Osteoblast (primary cell): ENCODE data around the gene IMPACT. TPM values are rescaled to one million over a fixed set of nuclear protein-coding genes. Genes with fewer than 3 reads are reported as not detected.

ENCODE experiments used
- DNase-seq: peaks from one replicate; pipeline ENCODE4 v3.0.0; 2011; ENCODE audit warnings: low spot score, mixed read lengths; ENCODE audit not compliant: insufficient read length; ENCODE audit errors: missing footprints
- H2AFZ ChIP-seq: 2 replicates; pipeline ENCODE4 v1.6.0; 2011; ENCODE audit warnings: mild to moderate bottlenecking, low read length
- H3K27ac ChIP-seq: 2 replicates; pipeline ENCODE4 v1.5.1; 2011; ENCODE audit warnings: mild to moderate bottlenecking, low read depth, low read length, moderate library complexity
- H3K27me3 ChIP-seq: 2 replicates; pipeline ENCODE4 v1.6.0; 2012; ENCODE audit warnings: mild to moderate bottlenecking, control low read depth, inconsistent platforms, low read length, moderate library complexity; ENCODE audit not compliant: insufficient read depth
- H3K36me3 ChIP-seq: 2 replicates; pipeline ENCODE4 v1.5.1; 2011; ENCODE audit warnings: mild to moderate bottlenecking, low read length, control low read depth, moderate library complexity; ENCODE audit not compliant: insufficient read depth
- H3K4me1 ChIP-seq: 2 replicates; pipeline ENCODE4 v1.5.1; 2011; ENCODE audit warnings: mild to moderate bottlenecking, low read length, control low read depth, moderate library complexity; ENCODE audit not compliant: insufficient read depth
- H3K4me2 ChIP-seq: 2 replicates; pipeline ENCODE4 v1.6.0; 2011; ENCODE audit warnings: mild to moderate bottlenecking, low read length; ENCODE audit not compliant: insufficient read depth
- H3K4me3 ChIP-seq: fragments of 200-600 bp; sonication (generic); 3 replicates; pipeline ENCODE4 v1.5.1; 2012; ENCODE audit warnings: mild to moderate bottlenecking, low read length, inconsistent platforms; ENCODE audit not compliant: insufficient read depth
- H3K79me2 ChIP-seq: 2 replicates; pipeline ENCODE4 v1.6.0; 2012; ENCODE audit warnings: mild to moderate bottlenecking, low read length, control low read depth, inconsistent platforms; ENCODE audit not compliant: insufficient read depth
- H3K9me3 ChIP-seq: 2 replicates; pipeline ENCODE4 v1.5.1; 2011; ENCODE audit warnings: low read depth, low read length, control low read depth
- H4K20me1 ChIP-seq: 2 replicates; pipeline ENCODE4 v1.6.0; 2012; ENCODE audit warnings: mild to moderate bottlenecking, low read length, control low read depth; ENCODE audit not compliant: insufficient read depth
- CTCF ChIP-seq: IDR thresholded peaks from 2 replicates; pipeline ENCODE4 v1.5.1; 2011; ENCODE audit warnings: mild to moderate bottlenecking, low read depth, low read length, moderate library complexity; ENCODE audit errors: extremely low read depth
- total RNA-seq: library from RNA; depleted of rRNA; stranded (reverse); fragments of >200 nt; gene quantifications from 2 replicates; pipeline ENCODE4 v1.2.3, GENCODE V29; 2012

IMPACT gene
- total RNA-seq, result 32.4 and 34.7 TPM in 2 replicates

- peaks cover 4% of the 10 kb centered on the region for H3K36me3 ChIP-seq
- peak within 1 kb of the TSS; percentile 94 for H3K4me2 ChIP-seq
Measured at GRCh38 chr18:24426398-24427294, at the start of gene IMPACT. IMPACT (plus strand) TSS chr18:24426670; CDS start chr18:24426757, 87 bp downstream.

GRCh38 chr18:24378598-24378997, 47.9 kb upstream of the IMPACT start:
- H4K20me1 ChIP-seq, result no peaks in the 10 kb centered on the region
- H3K4me1 ChIP-seq, result no peaks in the 10 kb centered on the region
- H3K4me2 ChIP-seq, result no peak overlapping the region
- TF ChIP-seq CTCF, result no peak
- H3K4me3 ChIP-seq, result no peak overlapping the region
- no peaks in the 10 kb centered on the region for H3K36me3 ChIP-seq
- H3K79me2 ChIP-seq, result peaks cover 6% of the 10 kb centered on the region
- H3K27me3 ChIP-seq, result no peaks in the 10 kb centered on the region
- no peak overlapping the region for H3K27ac ChIP-seq
- H3K9me3 ChIP-seq, result no peaks in the 10 kb centered on the region
- DNase-seq, result no peak
- no peak overlapping the region for H2AFZ ChIP-seq

More at GRCh38 chr18:24426398-24427294, at the start of gene IMPACT:
- H2AFZ ChIP-seq, result peak within 1 kb of the TSS; percentile 99
- no peaks in the 10 kb centered on the region for H3K9me3 ChIP-seq
- H3K79me2 ChIP-seq, result peaks cover 14% of the 10 kb centered on the region
- no peak for TF ChIP-seq CTCF
- peak within 1 kb of the TSS; percentile 86 for H3K4me3 ChIP-seq
- peak within 1 kb of the TSS; percentile 76 for H3K27ac ChIP-seq
- H4K20me1 ChIP-seq, result no peaks in the 10 kb centered on the region
- peaks cover 23% of the 10 kb centered on the region for H3K27me3 ChIP-seq
- peak; percentile 97 for DNase-seq
- peaks cover 16% of the 10 kb centered on the region for H3K4me1 ChIP-seq

- no peak for DNase-seq
Measured at GRCh38 chr18:24380163-24380747, 46.2 kb upstream of the IMPACT start.

More at GRCh38 chr18:24380163-24380747, 46.2 kb upstream of the IMPACT start:
- no peak for TF ChIP-seq CTCF
- Histone ChIP-seq H3K36me3 (no peaks in the 10 kb centered on the region), H3K9me3 (no peaks in the 10 kb centered on the region), H3K79me2 (peaks cover 9% of the 10 kb centered on the region), H3K4me1 (no peaks in the 10 kb centered on the region), H3K27ac (no peak overlapping the region), H3K27me3 (no peaks in the 10 kb centered on the region), H2AFZ (peak overlapping the region; percentile 15), H4K20me1 (no peaks in the 10 kb centered on the region), H3K4me3 (no peak overlapping the region), H3K4me2 (no peak overlapping the region)
